IMR-90 (cell line): ENCODE results near the gene WDFY1. TPM values are rescaled to one million over a fixed set of nuclear protein-coding genes. Genes with fewer than 3 reads are reported as not detected.

ENCODE experiments used
- ATAC-seq: fragments of 200-7000 bp; cut with Tn5 transposase; 2 replicates; pipeline ENCODE4 v1.9.1; 2020; ENCODE audit warnings: low read depth, mild to moderate bottlenecking, moderate library complexity
- BruUV-seq: library from RNA; stranded (reverse); fragments of 400-500 nt; replicated peaks from 2 replicates; lab custom pipeline; 2021; lab: Mats Ljungman, UMichigan
- CTCF ChIA-PET: fragments of 300-600 bp; formaldehyde crosslinking; extraction: SDS; loops from one replicate; lab custom pipeline; 2021; ENCODE audit warnings: antibody characterized with exemption; lab: Yijun Ruan, JAX
- POLR2A ChIA-PET: fragments of 300-600 bp; sonication (Branson Sonifier 250); formaldehyde crosslinking; loops from one replicate; lab custom pipeline; 2022; ENCODE audit warnings: antibody characterized with exemption; ENCODE audit not compliant: unreplicated experiment; lab: Charles Lee
- DNase-seq: peaks from one replicate; pipeline ENCODE4 v3.0.0; 2013
- H2AFZ ChIP-seq: replicated peaks from 2 replicates; pipeline ENCODE3; 2013; ENCODE audit warnings: low read length, mild to moderate bottlenecking; ENCODE audit not compliant: poor library complexity
- H2AK5ac ChIP-seq: 2 replicates; pipeline ENCODE4 v1.6.1; 2013; ENCODE audit warnings: low read depth, low read length, inconsistent platforms
- H2AK9ac ChIP-seq: replicated peaks from 2 replicates; pipeline ENCODE3; 2013; ENCODE audit warnings: mild to moderate bottlenecking, low read depth, low read length, moderate library complexity; ENCODE audit not compliant: poor library complexity
- H2BK120ac ChIP-seq: 2 replicates; pipeline ENCODE4 v1.6.1; 2013; ENCODE audit warnings: low read depth, low read length, inconsistent platforms
- H2BK15ac ChIP-seq: 3 replicates; pipeline ENCODE4 v1.6.1; 2013; ENCODE audit warnings: low read depth, low read length, inconsistent platforms
- H2BK20ac ChIP-seq: 2 replicates; pipeline ENCODE4 v1.6.1; 2013; ENCODE audit warnings: low read depth, mild to moderate bottlenecking, inconsistent platforms, low read length, moderate library complexity
- H2BK5ac ChIP-seq: 2 replicates; pipeline ENCODE4 v1.6.1; 2013; ENCODE audit warnings: mild to moderate bottlenecking, low read depth, low read length, inconsistent platforms; ENCODE audit not compliant: poor library complexity, severe bottlenecking
- H3K14ac ChIP-seq: replicated peaks from 2 replicates; pipeline ENCODE4 v1.6.1; 2013; ENCODE audit warnings: low read depth, low read length, inconsistent platforms
- H3K18ac ChIP-seq: 2 replicates; pipeline ENCODE4 v1.6.1; 2013; ENCODE audit warnings: low read depth, low read length, control low read depth
- H3K23ac ChIP-seq: 2 replicates; pipeline ENCODE4 v1.6.1; 2013; ENCODE audit warnings: low read depth, low read length, inconsistent platforms
- H3K27ac ChIP-seq: 2 replicates; pipeline ENCODE4 v1.5.1; 2013; ENCODE audit warnings: mild to moderate bottlenecking, control low read depth, low read length; ENCODE audit not compliant: insufficient read depth
- H3K27me3 ChIP-seq: 2 replicates; pipeline ENCODE4 v1.6.1; 2013; ENCODE audit warnings: low read length; ENCODE audit not compliant: control insufficient read depth, insufficient read depth
- H3K36me3 ChIP-seq: 2 replicates; pipeline ENCODE4 v1.6.1; 2013; ENCODE audit warnings: low read length, mixed read lengths; ENCODE audit not compliant: control insufficient read depth, insufficient read depth
- H3K4ac ChIP-seq: 2 replicates; pipeline ENCODE4 v1.6.1; 2013; ENCODE audit warnings: low read depth, low read length, inconsistent platforms
- H3K4me1 ChIP-seq: 2 replicates; pipeline ENCODE4 v1.6.1; 2013; ENCODE audit warnings: low read length, mixed read lengths; ENCODE audit not compliant: control insufficient read depth, insufficient read depth
- H3K4me2 ChIP-seq: 2 replicates; pipeline ENCODE4 v1.6.1; 2013; ENCODE audit warnings: low read depth, mild to moderate bottlenecking, control low read depth, low read length, moderate library complexity
- H3K4me3 ChIP-seq: 2 replicates; pipeline ENCODE4 v1.5.1; 2013; ENCODE audit warnings: low read depth, mild to moderate bottlenecking, control low read depth, low read length, moderate library complexity; ENCODE audit not compliant: insufficient read depth
- H3K56ac ChIP-seq: 2 replicates; pipeline ENCODE4 v1.6.1; 2013; ENCODE audit warnings: low read length, inconsistent platforms; ENCODE audit not compliant: insufficient read depth; ENCODE audit errors: extremely low read depth
- H3K79me1 ChIP-seq, 2 experiments: 2 replicates each; pipeline ENCODE4 v1.6.1; 2013; ENCODE audit warnings: low read length in 2 of 2, inconsistent platforms in 1 of 2, low read depth in 1 of 2
- H3K9ac ChIP-seq: 2 replicates; pipeline ENCODE4 v1.6.1; 2013; ENCODE audit warnings: low read depth, low read length, control low read depth
- H3K9me1 ChIP-seq: 2 replicates; pipeline ENCODE4 v1.6.1; 2013; ENCODE audit warnings: low read length, inconsistent platforms; ENCODE audit not compliant: insufficient read depth
- H3K9me3 ChIP-seq: 2 replicates; pipeline ENCODE4 v1.6.1; 2013; ENCODE audit warnings: low read length; ENCODE audit not compliant: control insufficient read depth, insufficient read depth
- H4K20me1 ChIP-seq: 2 replicates; pipeline ENCODE4 v1.6.1; 2013; ENCODE audit warnings: low read length, inconsistent platforms; ENCODE audit not compliant: insufficient read depth
- H4K5ac ChIP-seq: 2 replicates; pipeline ENCODE4 v1.6.1; 2013; ENCODE audit warnings: mild to moderate bottlenecking, low read depth, low read length, control low read depth
- H4K8ac ChIP-seq, 2 experiments: 2 replicates each; pipeline ENCODE4 v1.6.1; 2013; ENCODE audit warnings: low read depth in 2 of 2, low read length in 2 of 2, control low read depth in 1 of 2, inconsistent platforms in 1 of 2
- H4K91ac ChIP-seq: 2 replicates; pipeline ENCODE4 v1.6.1; 2013; ENCODE audit warnings: low read depth, low read length, inconsistent platforms; ENCODE audit not compliant: insufficient read depth
- CTCF ChIP-seq: conservative IDR thresholded peaks from 2 replicates; pipeline ENCODE4 v1.5.1; 2012; ENCODE audit warnings: mild to moderate bottlenecking, low read depth, low read length, improper control_type of control experiment
- FOS ChIP-seq: fragments of 150-350 bp; IDR thresholded peaks from 2 replicates; pipeline ENCODE4 v1.6.1; 2016; ENCODE audit warnings: low read depth, low read length
- MAZ ChIP-seq: IDR thresholded peaks from 2 replicates; pipeline ENCODE4 v1.6.1; 2012; ENCODE audit warnings: low read depth, mild to moderate bottlenecking, low read length, improper control_type of control experiment, moderate library complexity, borderline replicate concordance
- MXI1 ChIP-seq: IDR thresholded peaks from 2 replicates; pipeline ENCODE4 v1.6.1; 2012; ENCODE audit warnings: low read depth, mild to moderate bottlenecking, low read length, moderate library complexity, borderline replicate concordance
- POLR2A ChIP-seq: IDR thresholded peaks from 2 replicates; pipeline ENCODE4 v1.6.1; 2012; ENCODE audit warnings: mild to moderate bottlenecking, low read depth, low read length
- RAD21 ChIP-seq: IDR thresholded peaks from 2 replicates; pipeline ENCODE4 v1.6.1; 2012; ENCODE audit warnings: low read length, improper control_type of control experiment
- WGBS, 2 experiments: methylation state at CpG; one replicate each; pipeline versions ENCODE4 v1.1.5 to v1.1.7; 2013; ENCODE audit warnings: missing lambda C conversion rate in 2 of 2; ENCODE audit not compliant: insufficient read length in 1 of 2; ENCODE audit errors: extremely low coverage in 2 of 2; 5-methylcytosine and 5-hydroxymethylcytosine counted together
- dilution Hi-C: fragments of 300-500 bp; cut with HindIII; formaldehyde crosslinking; loops from one replicate; pipeline ENCODE4 v1.14.3; 2018; ENCODE audit warnings: low sequenced_read_pairs; ENCODE audit not compliant: unreplicated experiment
- in situ Hi-C: fragments of 300-500 bp; cut with MboI; formaldehyde crosslinking; loops from 3 replicates; pipeline ENCODE4 v1.14.3; 2019; ENCODE audit warnings: low sequenced_read_pairs, inconsistent platforms, mixed read lengths
- intact Hi-C: fragments of 100-400 bp; cut with micrococcal nuclease; formaldehyde crosslinking; loops from 2 replicates; pipeline ENCODE4 v1.10.0; 2022
- polyA plus RNA-seq, 3 experiments: library from polyadenylated mRNA; depleted of rRNA; stranded (reverse); fragments of >200 nt; gene quantifications; 2 replicates each; pipeline ENCODE4 v1.2.3, GENCODE V29; 2012; ENCODE audit warnings: low replicate concordance in 1 of 3
- total RNA-seq: library from RNA; depleted of rRNA; stranded (reverse); fragments of >200 nt; gene quantifications from 2 replicates; pipeline ENCODE4 v1.2.3, GENCODE V29; 2012
- TF ChIP-seq, protein P1 (sequence below): fragments of 150-350 bp; IDR thresholded peaks from 2 replicates; pipeline ENCODE4 v1.6.1; 2016; ENCODE audit warnings: low read depth, mild to moderate bottlenecking, low read length, moderate library complexity, borderline replicate concordance

WDFY1 gene
- total and polyA plus RNA-seq, 2 of the 4 experiments (the other 2 are of a cell fraction): 35.6 to 93.6 TPM

- Histone ChIP-seq H3K9ac (no peak overlapping the region), H2BK120ac (no peak overlapping the region), H3K18ac (no peak overlapping the region), H2BK20ac (no peak overlapping the region), H3K27ac (no peak overlapping the region), H4K5ac (no peak overlapping the region), H2AFZ (no peak overlapping the region), H3K9me1 (peaks cover 8% of the 10 kb centered on the region; the same call in 1 of the 2 replicates), H3K9me3 (no peaks in the 10 kb centered on the region), H4K8ac (no peak overlapping the region), H3K79me1 (no peaks in the 10 kb centered on the region), H3K4me3 (no peak overlapping the region), H3K23ac (no peak overlapping the region), H3K36me3 (peaks cover 2% of the 10 kb centered on the region; the same call in 1 of the 2 replicates), H3K4me1 (peaks cover 4% of the 10 kb centered on the region), H3K4ac (no peak overlapping the region), H3K27me3 (no peaks in the 10 kb centered on the region), H4K20me1 (peaks cover 4% of the 10 kb centered on the region; the same call in 1 of the 2 replicates), H2BK5ac (no peak overlapping the region), H3K4me2 (no peak overlapping the region), H2BK15ac (no peak overlapping the region), H3K56ac (no peak overlapping the region), H2AK9ac (no peak overlapping the region), H4K91ac (no peak overlapping the region), H3K14ac (no peak overlapping the region), H2AK5ac (no peak overlapping the region)
- WGBS, 2 experiments: no CpG with 5 or more reads among the region's 2 CpGs
- CTCF ChIA-PET: interaction anchor here (0.6 kb wide), 1 partner anchor 9 kb away, joined by 3 read pairs; no protein-coding TSS in a partner anchor
- POLR2A ChIA-PET: no interaction called here
- TF ChIP-seq CTCF (no peak), RAD21 (no peak), MAZ (no peak), FOS (no peak), MXI1 (no peak), POLR2A (no peak)
- TF ChIP-seq, protein P1, sequence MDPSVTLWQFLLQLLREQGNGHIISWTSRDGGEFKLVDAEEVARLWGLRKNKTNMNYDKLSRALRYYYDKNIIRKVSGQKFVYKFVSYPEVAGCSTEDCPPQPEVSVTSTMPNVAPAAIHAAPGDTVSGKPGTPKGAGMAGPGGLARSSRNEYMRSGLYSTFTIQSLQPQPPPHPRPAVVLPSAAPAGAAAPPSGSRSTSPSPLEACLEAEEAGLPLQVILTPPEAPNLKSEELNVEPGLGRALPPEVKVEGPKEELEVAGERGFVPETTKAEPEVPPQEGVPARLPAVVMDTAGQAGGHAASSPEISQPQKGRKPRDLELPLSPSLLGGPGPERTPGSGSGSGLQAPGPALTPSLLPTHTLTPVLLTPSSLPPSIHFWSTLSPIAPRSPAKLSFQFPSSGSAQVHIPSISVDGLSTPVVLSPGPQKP: no peak
- intact Hi-C loops (loop anchor here (5.0 kb wide), 2 partner anchors 171 to 401 kb away; no protein-coding TSS in a partner anchor), in situ Hi-C loops (no loop called here), dilution Hi-C loops (no loop called here)
- no peak for DNase-seq
- BruUV-seq: no TSS peak
- ATAC-seq: no peak
Observed at GRCh38 chr2:223863491-223863890, 81.6 kb downstream of the WDFY1 start.
